AG09319 (cell line): ENCODE results near the gene CYB5R3.
"Not testable (repeated sequence)": the region's sequence is repeated elsewhere in the genome, so short reads cannot be mapped to it uniquely, and the experiment has no call there.

Experiments
- DNase-seq: peaks from one replicate; pipeline ENCODE4 v3.0.0-alpha.2; 2010; ENCODE audit warnings: low read depth; ENCODE audit errors: extremely low read depth
- CTCF ChIP-seq: IDR thresholded peaks from 2 replicates; pipeline ENCODE4 v1.5.1; 2011; ENCODE audit warnings: low read depth, mild to moderate bottlenecking, inconsistent platforms, low read length, moderate library complexity

The CYB5R3 gene

DNA sequence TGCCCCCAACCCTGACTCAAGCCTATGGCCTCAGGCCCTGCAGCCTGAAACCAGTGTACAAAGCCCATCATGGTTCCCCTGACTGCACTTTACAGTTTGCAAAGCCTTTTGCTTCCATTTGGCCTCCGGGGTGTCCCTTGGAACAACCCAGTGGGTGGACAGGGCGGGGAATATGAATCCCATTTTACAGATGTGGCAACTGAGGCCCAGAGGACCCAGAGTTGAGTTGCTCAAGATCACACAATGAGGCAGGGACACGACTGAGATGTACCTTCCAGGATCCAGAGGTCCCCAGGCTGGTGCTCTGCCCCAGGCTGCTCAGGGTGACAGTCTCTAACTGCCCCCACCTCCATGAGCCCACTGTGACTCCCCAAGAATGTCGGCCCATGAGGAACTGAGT lies 29.1 kb downstream of the CYB5R3 start:
- no peak for TF ChIP-seq CTCF
- no peak for DNase-seq

GRCh38 chr22:42619261-42620063 lies 29.7 kb downstream of the CYB5R3 start:
- TF ChIP-seq CTCF = no peak

DNA sequence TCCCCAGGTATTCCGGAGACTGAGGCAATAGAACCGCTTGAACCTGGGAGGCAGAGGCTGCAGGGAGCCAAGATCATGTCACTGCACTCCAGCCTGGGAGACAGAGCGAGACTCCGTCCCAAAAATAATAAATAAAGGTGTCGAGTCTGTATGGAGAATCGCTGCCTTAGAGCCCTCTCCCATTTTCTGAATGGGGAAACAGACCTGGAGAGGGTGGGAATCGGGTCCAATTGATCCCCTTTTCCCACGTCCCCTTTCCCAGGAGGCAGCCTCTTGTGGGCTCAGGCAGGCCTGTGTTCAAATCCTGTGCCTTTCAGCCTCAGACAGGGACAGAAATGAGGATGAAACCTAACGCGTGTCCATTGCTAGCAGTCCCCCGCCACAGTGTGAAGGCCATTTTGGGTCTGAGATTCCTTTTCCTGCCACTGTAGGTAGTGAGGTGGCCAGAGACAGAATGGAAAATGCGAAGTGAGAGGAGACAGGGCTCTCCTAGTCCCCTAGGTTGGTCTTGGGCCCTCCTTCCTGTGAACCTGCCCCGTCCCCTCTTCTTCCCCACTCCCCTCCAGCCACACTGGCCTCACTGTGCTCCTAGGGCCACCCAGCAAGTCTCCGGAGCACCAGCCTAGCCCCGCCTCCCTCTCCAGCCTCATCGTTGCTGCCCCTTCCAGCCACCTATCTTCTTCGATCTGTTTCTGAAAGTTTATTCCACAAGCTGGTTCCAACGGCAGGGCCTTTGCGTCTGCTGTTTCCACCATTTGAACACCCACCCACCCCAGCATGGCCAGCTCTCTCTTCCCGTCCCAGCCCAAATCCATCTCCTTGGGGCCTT lies 31.8 kb downstream of the CYB5R3 start:
- no peak for DNase-seq
- TF ChIP-seq CTCF = no peak

More at GRCh38 chr22:42619261-42620063, 29.7 kb downstream of the CYB5R3 start:
- DNase-seq = no peak

DNA sequence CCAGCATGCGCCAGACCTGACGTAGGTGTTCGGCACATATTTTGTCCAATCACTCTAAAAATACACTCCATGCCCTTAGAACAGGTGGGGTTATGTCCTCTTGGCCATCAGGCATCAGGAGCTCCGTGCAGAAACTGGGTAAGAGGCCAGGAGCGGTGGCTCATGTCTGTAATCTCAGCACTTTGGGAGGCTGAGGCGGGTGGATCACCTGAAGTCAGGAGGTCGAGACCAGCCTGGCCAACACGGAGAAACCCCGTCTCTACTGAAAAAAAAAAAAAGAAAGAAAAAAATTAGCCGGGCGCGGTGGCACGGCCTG lies 33.4 kb downstream of the CYB5R3 start:
- DNase-seq = not testable (repeated sequence)

- TF ChIP-seq CTCF = no peak
- peak; percentile 96 for DNase-seq
These were observed 33.9 kb downstream of the CYB5R3 start for GRCh38 chr22:42615092-42615859.

- peak; percentile 26 for TF ChIP-seq CTCF
- DNase-seq = peak; percentile 98
These were observed 34.7 kb downstream of the CYB5R3 start, which contains the start of gene POLDIP3 for GRCh38 chr22:42614312-42615091. Gene POLDIP3, minus strand, starts transcription at chr22:42614883. Its CDS starts 26 bp downstream, at chr22:42614857.

DNA sequence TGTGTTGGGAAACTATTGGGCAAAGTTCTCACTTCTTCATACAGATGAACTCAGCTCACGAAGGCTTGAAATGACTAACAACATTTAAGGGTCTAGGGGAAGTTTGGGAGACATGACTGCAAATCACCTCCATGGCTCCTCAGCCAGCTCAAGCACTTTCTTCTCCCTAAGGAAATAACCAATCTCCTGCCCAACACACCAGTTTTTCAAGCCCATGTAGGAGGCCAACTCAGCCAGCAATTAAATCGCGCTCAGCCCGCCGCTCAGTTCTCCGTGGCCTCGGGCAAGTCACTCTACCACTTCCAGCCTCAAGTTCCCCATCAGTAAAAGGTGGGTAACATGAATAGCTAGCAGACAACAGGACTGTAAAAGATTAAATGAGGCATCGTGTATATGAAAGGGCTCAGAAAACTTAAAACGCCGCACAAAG lies 35.3 kb downstream of the CYB5R3 start:
- DNase-seq = no peak
- TF ChIP-seq CTCF = no peak
